SK-N-SH treated with all-trans-retinoic acid at 6 μM for 48 hours (cell line): ENCODE results near the gene SRMS.

Source experiments
- ATAC-seq: fragments of 200-7000 bp; cut with Tn5 transposase; 3 replicates; pipeline ENCODE4 v1.9.1; 2020; ENCODE audit warnings: mild to moderate bottlenecking, moderate library complexity
- ARNTL ChIP-seq: fragments of 450-650 bp; formaldehyde crosslinking; IDR thresholded peaks from 2 replicates; pipeline ENCODE4 v1.5.0; 2020; ENCODE audit warnings: low read depth, mild to moderate bottlenecking, moderate library complexity, borderline replicate concordance
- BACH2 ChIP-seq: fragments of 250-450 bp; sonication (Bioruptor Pico); IDR thresholded peaks from 2 replicates; pipeline ENCODE4 v1.9.0; 2021; ENCODE audit warnings: mild to moderate bottlenecking, borderline replicate concordance
- CSDC2 ChIP-seq: fragments of 250-450 bp; sonication (Bioruptor Pico); IDR thresholded peaks from 2 replicates; pipeline ENCODE4 v1.5.0; 2020; ENCODE audit warnings: mild to moderate bottlenecking, moderate library complexity
- ESRRG ChIP-seq: fragments of 250-450 bp; sonication (Bioruptor Pico); IDR thresholded peaks from 2 replicates; pipeline ENCODE4 v1.6.1; 2021; ENCODE audit warnings: mild to moderate bottlenecking
- GLIS3 ChIP-seq: fragments of 250-450 bp; sonication (Bioruptor Pico); IDR thresholded peaks from 2 replicates; pipeline ENCODE4 v1.5.0; 2020; ENCODE audit warnings: mild to moderate bottlenecking, moderate library complexity
- ISL1 ChIP-seq: fragments of 250-450 bp; sonication (Bioruptor Pico); IDR thresholded peaks from 2 replicates; pipeline ENCODE4 v2.1.2; 2022; ENCODE audit warnings: mild to moderate bottlenecking, moderate library complexity
- OSR1 ChIP-seq: fragments of 250-450 bp; sonication (Bioruptor Pico); IDR thresholded peaks from 2 replicates; pipeline ENCODE4 v1.8.0; 2022; ENCODE audit warnings: moderate library complexity, mild to moderate bottlenecking, inconsistent platforms
- PATZ1 ChIP-seq: fragments of 250-450 bp; sonication (Bioruptor Pico); IDR thresholded peaks from 2 replicates; pipeline ENCODE4 v1.8.0; 2020; ENCODE audit warnings: mild to moderate bottlenecking, moderate library complexity, borderline replicate concordance
- PPARA ChIP-seq: fragments of 250-450 bp; sonication (Bioruptor Pico); IDR thresholded peaks from 2 replicates; pipeline ENCODE4 v1.5.0; 2020; ENCODE audit warnings: mild to moderate bottlenecking, borderline replicate concordance
- SNAI2 ChIP-seq: fragments of 250-450 bp; sonication (Bioruptor Pico); IDR thresholded peaks from 2 replicates; pipeline ENCODE4 v1.5.0; 2020; ENCODE audit warnings: mild to moderate bottlenecking, moderate library complexity
- TCF4 ChIP-seq: fragments of 250-450 bp; sonication (Bioruptor Pico); IDR thresholded peaks from 2 replicates; pipeline ENCODE4 v1.8.0; 2021; ENCODE audit warnings: mild to moderate bottlenecking, moderate library complexity, borderline replicate concordance
- ZC3H10 ChIP-seq: fragments of 250-450 bp; sonication (Bioruptor Pico); IDR thresholded peaks from 2 replicates; pipeline ENCODE4 v1.5.1; 2021; ENCODE audit warnings: mild to moderate bottlenecking, moderate library complexity
- ZFP3 ChIP-seq: fragments of 250-450 bp; sonication (Bioruptor Pico); IDR thresholded peaks from 2 replicates; pipeline ENCODE4 v1.5.0; 2020; ENCODE audit warnings: mild to moderate bottlenecking, moderate library complexity
- ZFP30 ChIP-seq: fragments of 450-650 bp; formaldehyde crosslinking; IDR thresholded peaks from 2 replicates; pipeline ENCODE4 v1.5.0; 2022; ENCODE audit warnings: mild to moderate bottlenecking, moderate library complexity
- ZNF565 ChIP-seq: fragments of 450-650 bp; formaldehyde crosslinking; conservative IDR thresholded peaks from 2 replicates; pipeline ENCODE4 v1.5.0; 2020; ENCODE audit warnings: low read depth, mild to moderate bottlenecking, moderate library complexity
- ZNF70 ChIP-seq: fragments of 450-650 bp; formaldehyde crosslinking; IDR thresholded peaks from 2 replicates; pipeline ENCODE4 v1.5.0; 2020; ENCODE audit warnings: mild to moderate bottlenecking, moderate library complexity
- ZNF8 ChIP-seq: fragments of 450-650 bp; formaldehyde crosslinking; IDR thresholded peaks from 2 replicates; pipeline ENCODE4 v1.5.0; 2020; ENCODE audit warnings: mild to moderate bottlenecking, moderate library complexity
- TF ChIP-seq, protein P1 (sequence below): fragments of 250-450 bp; sonication (Bioruptor Pico); IDR thresholded peaks from 2 replicates; pipeline ENCODE4 v1.5.0; 2020; ENCODE audit warnings: mild to moderate bottlenecking, moderate library complexity
- TF ChIP-seq, protein P2 (sequence below): fragments of 250-450 bp; sonication (Bioruptor Pico); IDR thresholded peaks from 2 replicates; pipeline ENCODE4 v1.5.1; 2020; ENCODE audit warnings: low read depth, mild to moderate bottlenecking, moderate library complexity
- TF ChIP-seq, protein P3 (sequence below): fragments of 250-450 bp; sonication (Bioruptor Pico); IDR thresholded peaks from 2 replicates; pipeline ENCODE4 v1.5.1; 2021; ENCODE audit warnings: mild to moderate bottlenecking, moderate library complexity
- TF ChIP-seq, protein P4 (sequence below): fragments of 250-450 bp; sonication (Bioruptor Pico); IDR thresholded peaks from 2 replicates; pipeline ENCODE4 v1.8.0; 2021; ENCODE audit warnings: low read depth, mild to moderate bottlenecking, moderate library complexity, borderline replicate concordance

The SRMS gene

GRCh38 chr20:63500902-63501817 lies 46.4 kb downstream of the SRMS start:
- no peak for ATAC-seq
- no peak for TF ChIP-seq ISL1
- TF ChIP-seq PPARA (CRISPR knock-in tag), result no peak
- no peak for TF ChIP-seq ZNF70 (CRISPR knock-in tag)
- TF ChIP-seq TCF4, result no peak
- no peak for TF ChIP-seq OSR1 (CRISPR knock-in tag)
- no peak for TF ChIP-seq BACH2 (CRISPR knock-in tag)
- TF ChIP-seq ZNF8 (CRISPR knock-in tag), result no peak
- TF ChIP-seq ZFP3, result no peak
- TF ChIP-seq ZNF565, result no peak
- no peak for TF ChIP-seq CSDC2 (CRISPR knock-in tag)
- TF ChIP-seq GLIS3, result no peak
- TF ChIP-seq, protein P1, sequence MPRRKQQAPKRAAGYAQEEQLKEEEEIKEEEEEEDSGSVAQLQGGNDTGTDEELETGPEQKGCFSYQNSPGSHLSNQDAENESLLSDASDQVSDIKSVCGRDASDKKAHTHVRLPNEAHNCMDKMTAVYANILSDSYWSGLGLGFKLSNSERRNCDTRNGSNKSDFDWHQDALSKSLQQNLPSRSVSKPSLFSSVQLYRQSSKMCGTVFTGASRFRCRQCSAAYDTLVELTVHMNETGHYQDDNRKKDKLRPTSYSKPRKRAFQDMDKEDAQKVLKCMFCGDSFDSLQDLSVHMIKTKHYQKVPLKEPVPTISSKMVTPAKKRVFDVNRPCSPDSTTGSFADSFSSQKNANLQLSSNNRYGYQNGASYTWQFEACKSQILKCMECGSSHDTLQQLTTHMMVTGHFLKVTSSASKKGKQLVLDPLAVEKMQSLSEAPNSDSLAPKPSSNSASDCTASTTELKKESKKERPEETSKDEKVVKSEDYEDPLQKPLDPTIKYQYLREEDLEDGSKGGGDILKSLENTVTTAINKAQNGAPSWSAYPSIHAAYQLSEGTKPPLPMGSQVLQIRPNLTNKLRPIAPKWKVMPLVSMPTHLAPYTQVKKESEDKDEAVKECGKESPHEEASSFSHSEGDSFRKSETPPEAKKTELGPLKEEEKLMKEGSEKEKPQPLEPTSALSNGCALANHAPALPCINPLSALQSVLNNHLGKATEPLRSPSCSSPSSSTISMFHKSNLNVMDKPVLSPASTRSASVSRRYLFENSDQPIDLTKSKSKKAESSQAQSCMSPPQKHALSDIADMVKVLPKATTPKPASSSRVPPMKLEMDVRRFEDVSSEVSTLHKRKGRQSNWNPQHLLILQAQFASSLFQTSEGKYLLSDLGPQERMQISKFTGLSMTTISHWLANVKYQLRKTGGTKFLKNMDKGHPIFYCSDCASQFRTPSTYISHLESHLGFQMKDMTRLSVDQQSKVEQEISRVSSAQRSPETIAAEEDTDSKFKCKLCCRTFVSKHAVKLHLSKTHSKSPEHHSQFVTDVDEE, result no peak
- no peak for TF ChIP-seq ZFP30
- TF ChIP-seq ARNTL (CRISPR knock-in tag), result no peak
- TF ChIP-seq, protein P2, sequence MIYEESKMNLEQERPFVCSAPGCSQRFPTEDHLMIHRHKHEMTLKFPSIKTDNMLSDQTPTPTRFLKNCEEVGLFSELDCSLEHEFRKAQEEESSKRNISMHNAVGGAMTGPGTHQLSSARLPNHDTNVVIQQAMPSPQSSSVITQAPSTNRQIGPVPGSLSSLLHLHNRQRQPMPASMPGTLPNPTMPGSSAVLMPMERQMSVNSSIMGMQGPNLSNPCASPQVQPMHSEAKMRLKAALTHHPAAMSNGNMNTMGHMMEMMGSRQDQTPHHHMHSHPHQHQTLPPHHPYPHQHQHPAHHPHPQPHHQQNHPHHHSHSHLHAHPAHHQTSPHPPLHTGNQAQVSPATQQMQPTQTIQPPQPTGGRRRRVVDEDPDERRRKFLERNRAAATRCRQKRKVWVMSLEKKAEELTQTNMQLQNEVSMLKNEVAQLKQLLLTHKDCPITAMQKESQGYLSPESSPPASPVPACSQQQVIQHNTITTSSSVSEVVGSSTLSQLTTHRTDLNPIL (CRISPR knock-in tag), result no peak
- TF ChIP-seq, protein P3, sequence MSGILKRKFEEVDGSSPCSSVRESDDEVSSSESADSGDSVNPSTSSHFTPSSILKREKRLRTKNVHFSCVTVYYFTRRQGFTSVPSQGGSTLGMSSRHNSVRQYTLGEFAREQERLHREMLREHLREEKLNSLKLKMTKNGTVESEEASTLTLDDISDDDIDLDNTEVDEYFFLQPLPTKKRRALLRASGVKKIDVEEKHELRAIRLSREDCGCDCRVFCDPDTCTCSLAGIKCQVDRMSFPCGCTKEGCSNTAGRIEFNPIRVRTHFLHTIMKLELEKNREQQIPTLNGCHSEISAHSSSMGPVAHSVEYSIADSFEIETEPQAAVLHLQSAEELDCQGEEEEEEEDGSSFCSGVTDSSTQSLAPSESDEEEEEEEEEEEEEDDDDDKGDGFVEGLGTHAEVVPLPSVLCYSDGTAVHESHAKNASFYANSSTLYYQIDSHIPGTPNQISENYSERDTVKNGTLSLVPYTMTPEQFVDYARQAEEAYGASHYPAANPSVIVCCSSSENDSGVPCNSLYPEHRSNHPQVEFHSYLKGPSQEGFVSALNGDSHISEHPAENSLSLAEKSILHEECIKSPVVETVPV (CRISPR knock-in tag), result no peak
- TF ChIP-seq PATZ1 (CRISPR knock-in tag), result no peak
- TF ChIP-seq SNAI2, result no peak
- no peak for TF ChIP-seq ESRRG (CRISPR knock-in tag)
- TF ChIP-seq, protein P4, sequence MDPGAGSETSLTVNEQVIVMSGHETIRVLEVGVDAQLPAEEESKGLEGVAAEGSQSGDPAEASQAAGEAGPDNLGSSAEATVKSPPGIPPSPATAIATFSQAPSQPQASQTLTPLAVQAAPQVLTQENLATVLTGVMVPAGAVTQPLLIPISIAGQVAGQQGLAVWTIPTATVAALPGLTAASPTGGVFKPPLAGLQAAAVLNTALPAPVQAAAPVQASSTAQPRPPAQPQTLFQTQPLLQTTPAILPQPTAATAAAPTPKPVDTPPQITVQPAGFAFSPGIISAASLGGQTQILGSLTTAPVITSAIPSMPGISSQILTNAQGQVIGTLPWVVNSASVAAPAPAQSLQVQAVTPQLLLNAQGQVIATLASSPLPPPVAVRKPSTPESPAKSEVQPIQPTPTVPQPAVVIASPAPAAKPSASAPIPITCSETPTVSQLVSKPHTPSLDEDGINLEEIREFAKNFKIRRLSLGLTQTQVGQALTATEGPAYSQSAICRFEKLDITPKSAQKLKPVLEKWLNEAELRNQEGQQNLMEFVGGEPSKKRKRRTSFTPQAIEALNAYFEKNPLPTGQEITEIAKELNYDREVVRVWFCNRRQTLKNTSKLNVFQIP (CRISPR knock-in tag), result no peak

DNA sequence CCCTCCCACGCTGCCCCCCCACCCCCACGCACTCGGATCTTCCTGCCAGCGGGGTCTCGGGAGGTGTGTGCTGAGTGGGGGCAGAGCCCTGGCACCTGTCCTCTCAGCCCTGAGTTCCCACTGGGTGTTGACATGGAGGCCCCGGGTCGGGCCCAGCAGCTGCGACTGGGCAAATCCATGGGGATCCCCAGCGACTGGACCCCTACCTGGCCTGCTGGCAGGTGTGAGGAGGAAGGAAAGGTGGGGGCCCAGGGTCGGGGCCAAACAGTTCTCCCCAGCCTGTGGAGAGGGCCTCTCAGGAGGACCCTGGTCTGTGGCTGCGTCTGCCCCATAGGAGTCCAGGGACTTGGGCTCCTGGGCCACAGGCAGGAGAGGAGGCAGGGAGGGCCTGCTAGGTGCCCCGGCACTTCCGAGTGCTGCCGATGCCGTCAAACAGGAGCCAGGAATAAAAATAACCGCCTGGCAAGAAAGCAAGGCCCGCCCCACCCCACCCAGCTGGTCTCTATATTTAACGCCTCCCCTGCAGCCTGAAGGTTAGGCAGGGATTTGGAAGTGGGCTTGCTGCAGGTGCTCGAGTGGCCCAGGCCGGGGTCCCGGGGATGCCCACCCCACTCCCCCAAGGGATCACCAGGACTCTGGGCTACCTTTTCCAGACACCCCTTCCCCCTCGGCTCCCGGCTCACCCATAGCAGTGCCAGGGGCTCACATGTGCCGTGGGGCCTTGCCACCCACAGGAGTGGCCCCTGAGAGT lies 47.2 kb downstream of the SRMS start:
- no peak for ATAC-seq
- TF ChIP-seq OSR1 (CRISPR knock-in tag) (no peak), ARNTL (CRISPR knock-in tag) (no peak), ZFP30 (no peak), ZC3H10 (CRISPR knock-in tag) (no peak)
- TF ChIP-seq, protein P2 (CRISPR knock-in tag), result no peak
